A549 (cell line): ENCODE results near the gene HS3ST3A1. TPM values are rescaled to one million over a fixed set of nuclear protein-coding genes. Genes with fewer than 3 reads are reported as not detected.

Experiments
- ATAC-seq, 2 experiments: fragments of 200-7000 bp in 1 of 2; fragments of >200 bp in 1 of 2; cut with Nextera tagmentation in 1 of 2; cut with Tn5 transposase in 1 of 2; 3 replicates each; pipeline versions ENCODE4 v1.8.0 to v1.9.1; 2018 to 2020; ENCODE audit warnings: mild to moderate bottlenecking in 1 of 2, moderate library complexity in 1 of 2
- CTCF ChIA-PET: fragments of 300-600 bp; sonication (Branson Sonifier 250); formaldehyde crosslinking; extraction: SDS; loops from one replicate; lab custom pipeline; 2021; ENCODE audit warnings: antibody characterized with exemption, inconsistent platforms; lab: Yijun Ruan, JAX
- POLR2A ChIA-PET: fragments of 350-600 bp; formaldehyde crosslinking; extraction: SDS; loops from one replicate; lab custom pipeline; 2021; ENCODE audit warnings: antibody characterized with exemption, inconsistent platforms; lab: Yijun Ruan, JAX
- DNase-seq, 2 experiments: peaks; one replicate each; pipeline versions ENCODE4 v3.0.0 to v3.0.0-alpha.2; 2011 to 2016; ENCODE audit warnings: low read depth in 1 of 2, low spot score in 1 of 2
- FAIRE-seq: peaks from 2 replicates; lab custom pipeline; 2011; peaks lifted over from hg19 to GRCh38; lab: Jason Lieb, UNC
- H3K27ac ChIP-seq, 2 experiments: fragments of >200 bp; sonication (Bioruptor Twin); formaldehyde crosslinking; 3 replicates each; pipeline ENCODE4 v1.5.1; 2016 to 2017
- H3K4me1 ChIP-seq: fragments of >200 bp; sonication (Bioruptor Twin); formaldehyde crosslinking; 3 replicates; pipeline ENCODE4 v1.6.1; 2016
- H3K4me2 ChIP-seq: fragments of >200 bp; sonication (Bioruptor Twin); formaldehyde crosslinking; 3 replicates; pipeline ENCODE4 v1.6.1; 2016
- H3K4me3 ChIP-seq: fragments of >200 bp; sonication (Bioruptor Twin); formaldehyde crosslinking; 3 replicates; pipeline ENCODE4 v1.5.1; 2016
- H3K9me3 ChIP-seq: fragments of >200 bp; sonication (Bioruptor Twin); formaldehyde crosslinking; 3 replicates; pipeline ENCODE4 v1.6.1; 2016
- BHLHE40 ChIP-seq: IDR thresholded peaks from 2 replicates; pipeline ENCODE4 v1.6.1; 2012; ENCODE audit warnings: low read depth, low read length, inconsistent platforms
- CBX8 ChIP-seq: fragments of 200-600 bp; sonication (generic); IDR thresholded peaks from 2 replicates; pipeline ENCODE4 v1.6.1; 2016
- CEBPB ChIP-seq, 2 experiments: fragments of >200 bp in 1 of 2; sonication (Bioruptor Twin) in 1 of 2; formaldehyde crosslinking in 1 of 2; IDR thresholded peaks; 2 replicates each; pipeline ENCODE4 v1.6.1; 2012 to 2016
- CHD4 ChIP-seq: fragments of 200-600 bp; sonication (generic); IDR thresholded peaks from 2 replicates; pipeline ENCODE4 v1.6.1; 2016; ENCODE audit warnings: antibody characterized with exemption, mild to moderate bottlenecking, borderline replicate concordance
- CTCF ChIP-seq: fragments of >200 bp; sonication (Bioruptor Twin); formaldehyde crosslinking; IDR thresholded peaks from 3 replicates; pipeline ENCODE4 v1.5.1; 2016
- EHF ChIP-seq: fragments of 250-450 bp; sonication (Bioruptor Pico); IDR thresholded peaks from 2 replicates; pipeline ENCODE4 v1.5.0; 2020; ENCODE audit warnings: mild to moderate bottlenecking
- ESRRA ChIP-seq: fragments of 150-350 bp; IDR thresholded peaks from 2 replicates; pipeline ENCODE4 v1.6.1; 2014; ENCODE audit warnings: mild to moderate bottlenecking, low read length, borderline replicate concordance
- FOXS1 ChIP-seq: fragments of 250-450 bp; sonication (Bioruptor Pico); IDR thresholded peaks from 2 replicates; pipeline ENCODE4 v1.5.0; 2020; ENCODE audit warnings: mild to moderate bottlenecking, moderate library complexity
- HEYL ChIP-seq: fragments of 250-450 bp; sonication (Bioruptor Pico); IDR thresholded peaks from 2 replicates; pipeline ENCODE4 v1.8.0; 2021; ENCODE audit warnings: mild to moderate bottlenecking, moderate library complexity
- JUN ChIP-seq, 2 experiments: fragments of >200 bp; sonication (Bioruptor Twin); formaldehyde crosslinking; IDR thresholded peaks; 2 replicates in 1 of 2; 3 replicates in 1 of 2; pipeline ENCODE4 v1.6.1; 2016 to 2017
- JUNB ChIP-seq: fragments of >200 bp; sonication (Bioruptor Twin); formaldehyde crosslinking; IDR thresholded peaks from 2 replicates; pipeline ENCODE4 v1.6.1; 2016
- NFE2L2 ChIP-seq: fragments of 150-350 bp; conservative IDR thresholded peaks from 2 replicates; pipeline ENCODE4 v1.6.1; 2014; ENCODE audit warnings: low read length
- PHF8 ChIP-seq: fragments of 200-600 bp; sonication (generic); IDR thresholded peaks from 2 replicates; pipeline ENCODE4 v1.6.1; 2016; ENCODE audit warnings: low read depth, mild to moderate bottlenecking, antibody characterized with exemption, moderate library complexity, borderline replicate concordance
- POLR2A ChIP-seq: IDR thresholded peaks from 2 replicates; pipeline ENCODE4 v1.6.1; 2012; ENCODE audit warnings: mild to moderate bottlenecking, low read length
- TFCP2L1 ChIP-seq: fragments of 250-450 bp; sonication (Bioruptor Pico); IDR thresholded peaks from 2 replicates; pipeline ENCODE4 v1.5.0; 2021; ENCODE audit warnings: mild to moderate bottlenecking
- TP53 ChIP-seq: fragments of 250-450 bp; sonication (Bioruptor Pico); IDR thresholded peaks from 2 replicates; pipeline ENCODE4 v1.5.0; 2021; ENCODE audit warnings: mild to moderate bottlenecking, moderate library complexity
- WGBS: methylation state at CpG from one replicate; pipeline ENCODE4 v1.1.6; 2017; ENCODE audit errors: missing lambda C conversion rate; 5-methylcytosine and 5-hydroxymethylcytosine counted together
- polyA minus RNA-seq: library from RNA; depleted of rRNA, polyadenylated mRNA; stranded (reverse); fragments of >200 nt; gene quantifications from 2 replicates; pipeline ENCODE4 v1.2.3, GENCODE V29; 2011; rRNA and poly(A)+ RNA removed
- polyA plus RNA-seq, 4 experiments: library from polyadenylated mRNA; depleted of rRNA in 3 of 4; stranded (reverse); fragments of >200 nt; fragmentation: RNase III in 1 of 4; extraction: RNeasy Plus Mini Kit Qiagen cat#74134 plus additional on column Dnase treatment in 1 of 4; gene quantifications; 2 replicates in 3 of 4; 3 replicates in 1 of 4; pipeline ENCODE4 v1.2.3, GENCODE V29; 2011 to 2017
- TF ChIP-seq, protein P1 (sequence below): fragments of 250-450 bp; sonication (Bioruptor Pico); IDR thresholded peaks from 2 replicates; pipeline ENCODE4 v1.5.0; 2020; ENCODE audit warnings: low read depth, mild to moderate bottlenecking, moderate library complexity
- TF ChIP-seq, protein P2 (sequence below): IDR thresholded peaks from 2 replicates; pipeline ENCODE4 v1.6.1; 2012; ENCODE audit warnings: low read depth, borderline replicate concordance
- TF ChIP-seq, protein P3 (sequence below): IDR thresholded peaks from 2 replicates; pipeline ENCODE4 v1.6.1; 2012

HS3ST3A1 gene
- polyA plus RNA-seq (2011; rRNA removed) (0.15 TPM in 1 of 2 replicates, not detected in the other), polyA plus RNA-seq (2017; fragmentation: RNase III; extraction: RNeasy Plus Mini Kit Qiagen cat#74134 plus additional on column Dnase treatment) (0.04 to 0.17 TPM in 2 of 3 replicates, not detected in the other), polyA minus RNA-seq (not detected in 2 replicates)
- not detected in 2 replicates for polyA plus RNA-seq (2012; cell fraction: cytosol; rRNA removed)
- 0.13 TPM in 1 of 2 replicates, not detected in the other for polyA plus RNA-seq (2012; cell fraction: nucleus; rRNA removed)

DNA sequence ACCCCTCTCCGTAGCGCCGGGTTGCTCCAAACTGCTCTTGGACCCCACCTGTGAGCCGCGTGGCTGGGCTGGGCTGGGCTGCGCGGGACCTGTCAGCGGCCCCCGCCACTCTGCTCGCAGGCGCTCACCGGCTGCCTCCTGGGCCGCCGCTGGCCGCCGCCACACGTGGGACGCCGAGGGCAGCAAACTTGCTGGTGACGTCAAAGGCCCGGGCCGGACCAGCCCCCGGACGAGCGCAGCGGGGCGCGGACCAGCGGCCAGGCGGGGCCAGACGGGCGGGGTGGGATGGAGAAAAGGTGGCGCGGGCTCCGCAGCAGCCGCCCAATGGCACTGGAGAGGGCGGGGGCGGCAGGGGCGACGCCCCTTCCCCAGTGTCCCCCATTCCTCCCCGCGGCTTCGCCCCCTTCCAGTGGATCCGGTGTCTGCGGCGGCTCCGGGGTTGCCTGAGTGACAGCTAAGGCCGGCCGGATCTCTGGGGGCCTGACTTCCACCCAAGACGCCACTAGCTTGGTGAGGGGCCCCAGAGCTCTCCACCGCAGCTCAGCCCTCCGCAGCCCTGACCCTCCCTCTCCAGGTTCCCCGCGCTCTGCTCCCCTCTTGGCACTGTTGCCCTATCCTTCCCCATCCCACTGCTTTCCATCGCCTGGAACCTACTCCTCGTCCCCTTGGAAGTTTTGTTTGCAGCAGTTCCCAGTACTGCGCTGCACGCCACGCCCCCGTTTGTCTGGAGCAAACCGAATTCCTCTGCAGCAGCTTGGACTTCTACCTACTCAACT, at the start of gene HS3ST3A1:
Gene HS3ST3A1 (minus strand): TSS at position 154 of the 776 bp plus-strand sequence. CDS start 800 bp downstream, outside the sequence.
- Histone ChIP-seq H3K4me2 (0 out of 3 replicates have a peak within 1 kb of the TSS, but pooled peaks have one; percentile 7), H3K9me3 (no peaks in the 10 kb centered on the region), H3K27ac (no peak within 1 kb of the TSS), H3K4me1 (no peaks in the 10 kb centered on the region), H3K4me3 (no peak within 1 kb of the TSS)
- TF ChIP-seq CHD4: no peak
- TF ChIP-seq JUN (IDR thresholded peaks at IDR 0.05): no peak
- no peak for TF ChIP-seq POLR2A
- TF ChIP-seq, protein P1, sequence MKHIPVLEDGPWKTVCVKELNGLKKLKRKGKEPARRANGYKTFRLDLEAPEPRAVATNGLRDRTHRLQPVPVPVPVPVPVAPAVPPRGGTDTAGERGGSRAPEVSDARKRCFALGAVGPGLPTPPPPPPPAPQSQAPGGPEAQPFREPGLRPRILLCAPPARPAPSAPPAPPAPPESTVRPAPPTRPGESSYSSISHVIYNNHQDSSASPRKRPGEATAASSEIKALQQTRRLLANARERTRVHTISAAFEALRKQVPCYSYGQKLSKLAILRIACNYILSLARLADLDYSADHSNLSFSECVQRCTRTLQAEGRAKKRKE (CRISPR knock-in tag): no peak
- TF ChIP-seq CBX8: no peak
- no peak for TF ChIP-seq ESRRA
- TF ChIP-seq TP53 (CRISPR knock-in tag): no peak
- TF ChIP-seq CEBPB (IDR thresholded peaks at IDR 0.05): no peak
- no peak for TF ChIP-seq FOXS1
- TF ChIP-seq, protein P2, sequence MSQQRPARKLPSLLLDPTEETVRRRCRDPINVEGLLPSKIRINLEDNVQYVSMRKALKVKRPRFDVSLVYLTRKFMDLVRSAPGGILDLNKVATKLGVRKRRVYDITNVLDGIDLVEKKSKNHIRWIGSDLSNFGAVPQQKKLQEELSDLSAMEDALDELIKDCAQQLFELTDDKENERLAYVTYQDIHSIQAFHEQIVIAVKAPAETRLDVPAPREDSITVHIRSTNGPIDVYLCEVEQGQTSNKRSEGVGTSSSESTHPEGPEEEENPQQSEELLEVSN: no peak
- no peak for TF ChIP-seq BHLHE40
- TF ChIP-seq HEYL: no peak
- no peak for TF ChIP-seq CTCF
- TF ChIP-seq EHF (CRISPR knock-in tag): no peak
- TF ChIP-seq NFE2L2: no peak
- TF ChIP-seq TFCP2L1: no peak
- TF ChIP-seq, protein P3, sequence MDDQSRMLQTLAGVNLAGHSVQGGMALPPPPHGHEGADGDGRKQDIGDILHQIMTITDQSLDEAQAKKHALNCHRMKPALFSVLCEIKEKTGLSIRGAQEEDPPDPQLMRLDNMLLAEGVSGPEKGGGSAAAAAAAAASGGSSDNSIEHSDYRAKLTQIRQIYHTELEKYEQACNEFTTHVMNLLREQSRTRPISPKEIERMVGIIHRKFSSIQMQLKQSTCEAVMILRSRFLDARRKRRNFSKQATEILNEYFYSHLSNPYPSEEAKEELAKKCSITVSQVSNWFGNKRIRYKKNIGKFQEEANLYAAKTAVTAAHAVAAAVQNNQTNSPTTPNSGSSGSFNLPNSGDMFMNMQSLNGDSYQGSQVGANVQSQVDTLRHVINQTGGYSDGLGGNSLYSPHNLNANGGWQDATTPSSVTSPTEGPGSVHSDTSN: no peak
- no peak for TF ChIP-seq JUNB
- FAIRE-seq (no peak), ATAC-seq (no peak; a peak in 1 of 6 replicates), DNase-seq (no peak)
- 72% methylated on average over 29 of the region's 61 CpGs for WGBS
- CTCF ChIA-PET: interaction anchor here (1.5 to 1.7 kb wide), 2 partner anchors 14 to 701 kb away, joined by 3 read pairs; no protein-coding TSS in a partner anchor
- POLR2A ChIA-PET: no interaction called here

GRCh38 chr17:13650096-13650675, 48.5 kb upstream of the HS3ST3A1 start:
- H3K27ac ChIP-seq: no peak overlapping the region
- ATAC-seq: no peak
- POLR2A ChIA-PET: no interaction called here
- no peaks in the 10 kb centered on the region for H3K4me1 ChIP-seq
- no peak for DNase-seq
- no peak overlapping the region for H3K4me2 ChIP-seq
- H3K4me3 ChIP-seq: no peak overlapping the region
- no peak for FAIRE-seq
- 50% methylated on average over 4 of the region's 4 CpGs for WGBS
- H3K9me3 ChIP-seq: peaks cover 14% of the 10 kb centered on the region; the same call in 1 of the 3 replicates
- CTCF ChIA-PET: no interaction called here
- TF ChIP-seq PHF8: no peak
- TF ChIP-seq, all 56 proteins: peak for 0
